ENCODE results near the gene SLC6A8.

SLC6A8 gene

GRCh38 chrX:153725039-153725831 lies 37.5 kb downstream of the SLC6A8 start:
- Histone ChIP-seq H3K4me3 (peak overlapping the region; percentile 68 to 80), H3K9me3 (peaks cover 0 to 5% (median 0%) of the 10 kb centered on the region in 3 donors), H3K36me3 (peaks cover 7 to 8% (median 8%) of the 10 kb centered on the region in 3 donors), H3K27me3 (no peaks in the 10 kb centered on the region), H3K4me1 (peaks cover 0 to 52% (median 42%) of the 10 kb centered on the region in 4 donors), H3K27ac (peak overlapping the region; percentile 92 to 95)
- intact Hi-C loops (cut with DNase I; ENCODE audit: low total_unique reads), result no loop called here
- no peak for TF ChIP-seq CTCF (IDR thresholded peaks at IDR 0.05)
- no peak for DNase-seq

DNA sequence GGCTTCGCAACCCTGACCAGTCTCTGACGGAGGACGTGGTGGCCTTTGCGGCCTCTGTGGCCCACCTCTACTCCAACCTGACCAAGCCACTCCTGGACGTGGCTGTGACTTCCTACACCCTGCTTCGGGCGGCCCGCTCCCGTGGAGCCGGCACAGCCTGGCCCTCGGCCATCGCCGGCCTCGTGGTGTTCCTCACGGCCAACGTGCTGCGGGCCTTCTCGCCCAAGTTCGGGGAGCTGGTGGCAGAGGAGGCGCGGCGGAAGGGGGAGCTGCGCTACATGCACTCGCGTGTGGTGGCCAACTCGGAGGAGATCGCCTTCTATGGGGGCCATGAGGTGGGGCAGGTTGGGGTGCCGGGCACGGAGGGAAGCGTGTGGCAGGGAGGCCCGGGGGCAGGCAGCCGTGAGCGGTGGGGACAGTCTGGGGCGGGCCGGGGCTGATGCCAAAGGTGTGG lies 38.1 kb downstream of the SLC6A8 start:
- no peak for TF ChIP-seq CTCF (IDR thresholded peaks at IDR 0.05)
- Histone ChIP-seq H3K4me3 (peak overlapping the region; percentile 68 to 80), H3K4me1 (peaks cover 0 to 52% (median 42%) of the 10 kb centered on the region in 4 donors), H3K9me3 (peaks cover 0 to 5% (median 0%) of the 10 kb centered on the region in 3 donors), H3K27ac (peak overlapping the region; percentile 92 to 95), H3K36me3 (peaks cover under 1 to 2% (median 2%) of the 10 kb centered on the region in 3 donors), H3K27me3 (no peaks in the 10 kb centered on the region)
- intact Hi-C loops (cut with DNase I; ENCODE audit: low total_unique reads), result no loop called here
- no peak for DNase-seq

DNA sequence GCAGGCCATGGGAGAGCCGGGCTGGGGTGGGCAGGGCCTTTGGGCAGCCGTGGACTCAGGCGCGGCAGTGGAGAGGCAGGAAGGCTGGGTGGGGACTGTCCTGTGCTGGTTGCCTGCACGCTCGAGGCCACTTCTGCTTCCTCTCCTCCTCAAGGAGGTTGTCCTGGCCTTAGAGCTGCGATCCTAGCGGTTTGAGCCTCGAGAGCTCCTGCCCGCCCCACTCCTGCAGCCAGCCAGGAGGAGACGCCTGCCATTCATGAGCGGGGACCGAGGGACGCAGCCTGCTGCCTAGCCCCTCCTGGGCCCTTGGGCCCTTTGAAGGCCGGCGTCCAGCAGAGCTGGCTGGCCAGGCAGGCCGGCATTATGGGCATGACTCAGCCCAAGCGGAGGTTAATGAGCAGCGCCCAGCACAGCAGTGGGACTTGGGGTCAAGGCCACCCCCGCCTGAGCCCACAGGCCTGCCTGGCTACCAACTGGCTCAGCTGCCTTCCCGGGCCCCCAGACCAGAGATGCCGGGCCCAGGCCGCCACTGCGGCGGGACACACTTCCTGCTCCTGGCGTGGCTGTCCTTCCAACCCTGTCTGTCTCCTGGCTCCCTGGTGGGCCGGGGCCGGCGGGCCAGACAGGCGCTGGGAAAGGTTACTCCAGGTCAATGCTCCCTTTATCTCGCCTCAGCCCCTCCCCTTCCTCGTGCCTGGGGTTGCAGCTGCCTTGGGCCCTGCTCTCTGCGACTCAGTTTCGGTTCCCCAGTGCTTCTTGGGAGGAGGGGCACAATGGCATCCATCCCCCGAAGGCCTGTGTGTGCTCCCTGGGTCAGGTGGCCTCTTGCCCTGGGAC lies 38.8 kb downstream of the SLC6A8 start:
- Histone ChIP-seq H3K4me1 (peaks cover 0 to 52% (median 42%) of the 10 kb centered on the region in 4 donors), H3K36me3 (no peaks in the 10 kb centered on the region)
- intact Hi-C loops (cut with DNase I; ENCODE audit: low total_unique reads), result no loop called here

GRCh38 chrX:153727123-153727931 lies 39.6 kb downstream of the SLC6A8 start:
- Histone ChIP-seq H3K36me3 (peaks cover 0 to 1% (median 0%) of the 10 kb centered on the region in 3 donors), H3K4me1 (peaks cover 0 to 50% (median 42%) of the 10 kb centered on the region in 4 donors), H3K27me3 (no peaks in the 10 kb centered on the region), H3K27ac (peak overlapping the region; percentile 92 to 95), H3K4me3 (peak overlapping the region; percentile 68 to 80), H3K9me3 (peaks cover 0 to 10% (median 6%) of the 10 kb centered on the region in 3 donors)
- intact Hi-C loops (cut with DNase I; ENCODE audit: low total_unique reads), result no loop called here
- no peak for TF ChIP-seq CTCF (IDR thresholded peaks at IDR 0.05)
- peak; percentile 61 to 90 for DNase-seq

More for the DNA sequence above, 38.8 kb downstream of the SLC6A8 start:
- peak; percentile 64 to 85 for DNase-seq
- TF ChIP-seq CTCF (IDR thresholded peaks at IDR 0.05), result no peak
- Histone ChIP-seq H3K27me3 (no peaks in the 10 kb centered on the region), H3K9me3 (peaks cover 0 to 5% (median 1%) of the 10 kb centered on the region in 3 donors), H3K27ac (peak overlapping the region; percentile 92 to 95), H3K4me3 (peak overlapping the region; percentile 68 to 80)

- H3K27ac ChIP-seq, result peak overlapping the region; percentile 92 to 95
- H3K27me3 ChIP-seq, result no peaks in the 10 kb centered on the region
- DNase-seq, result no peak
- peaks cover 0 to 10% (median 6%) of the 10 kb centered on the region in 3 donors for H3K9me3 ChIP-seq
- TF ChIP-seq CTCF (IDR thresholded peaks at IDR 0.05), result no peak
- H3K4me1 ChIP-seq, result peaks cover 0 to 42% (median 37%) of the 10 kb centered on the region in 4 donors
- peaks cover 0 to 4% (median 0%) of the 10 kb centered on the region in 3 donors for H3K36me3 ChIP-seq
- intact Hi-C loops (cut with DNase I; ENCODE audit: low total_unique reads), result no loop called here
- no peak overlapping the region for H3K4me3 ChIP-seq
Observed at GRCh38 chrX:153728095-153728494, 40.4 kb downstream of the SLC6A8 start.
